Thoracic aorta (tissue), 2 donors: ENCODE results near the gene PHKG1. TPM values are rescaled to one million over a fixed set of nuclear protein-coding genes. Genes with fewer than 3 reads are reported as not detected.
"Not testable (repeated sequence)": the region's sequence is repeated elsewhere in the genome, so short reads cannot be mapped to it uniquely, and the experiment has no call there.

Source experiments
- ATAC-seq: fragments of 150-250 bp; one replicate; pipeline ENCODE4 v1.8.0; 2017; ENCODE audit warnings: low read depth; ENCODE audit not compliant: insufficient number of reproducible peaks, low FRiP score
- DNase-seq: peaks from one replicate; pipeline ENCODE4 v3.0.0-alpha.2; 2020; ENCODE audit warnings: low spot score
- H3K27ac ChIP-seq, 2 donors: fragments of 200-600 bp; sonication (generic); 1 replicate in 1 of 2; 2 replicates in 1 of 2; pipeline ENCODE4 v1.5.1; 2016; ENCODE audit warnings: mild to moderate bottlenecking in 2 of 2, moderate library complexity in 2 of 2
- H3K27me3 ChIP-seq: fragments of 200-600 bp; sonication (generic); replicated peaks from 2 replicates; pipeline ENCODE4 v1.6.0; 2016; ENCODE audit warnings: mild to moderate bottlenecking; ENCODE audit not compliant: insufficient read depth
- H3K36me3 ChIP-seq: fragments of 200-600 bp; sonication (generic); one replicate; pipeline ENCODE4 v1.5.1; 2016
- H3K4me1 ChIP-seq, 2 donors: fragments of 200-600 bp; sonication (generic); 1 replicate in 1 of 2; 2 replicates in 1 of 2; pipeline versions ENCODE4 v1.5.1 to v1.6.0; 2016; ENCODE audit warnings: low read depth in 2 of 2, mild to moderate bottlenecking in 1 of 2; ENCODE audit not compliant: control insufficient read depth in 1 of 2
- H3K4me3 ChIP-seq: fragments of 200-600 bp; sonication (generic); 2 replicates; pipeline ENCODE4 v1.5.1; 2016; ENCODE audit warnings: mild to moderate bottlenecking
- H3K9me3 ChIP-seq: fragments of 200-600 bp; sonication (generic); 2 replicates; pipeline ENCODE4 v1.5.1; 2016
- total RNA-seq, 2 donors: library from RNA; depleted of rRNA; stranded (reverse); fragments of >200 nt; gene quantifications; one replicate each; pipeline versions ENCODE4 v1.1.0 to v1.2.3, GENCODE V29; 2016
- TF ChIP-seq, protein P1 (sequence below): fragments of 200-600 bp; sonication (generic); IDR thresholded peaks from one replicate; pipeline ENCODE4 v1.5.1; 2019; ENCODE audit warnings: antibody characterized with exemption

The PHKG1 gene
- total RNA-seq, 2 donors from 2014 or later = 6.0 to 10.9 TPM

DNA sequence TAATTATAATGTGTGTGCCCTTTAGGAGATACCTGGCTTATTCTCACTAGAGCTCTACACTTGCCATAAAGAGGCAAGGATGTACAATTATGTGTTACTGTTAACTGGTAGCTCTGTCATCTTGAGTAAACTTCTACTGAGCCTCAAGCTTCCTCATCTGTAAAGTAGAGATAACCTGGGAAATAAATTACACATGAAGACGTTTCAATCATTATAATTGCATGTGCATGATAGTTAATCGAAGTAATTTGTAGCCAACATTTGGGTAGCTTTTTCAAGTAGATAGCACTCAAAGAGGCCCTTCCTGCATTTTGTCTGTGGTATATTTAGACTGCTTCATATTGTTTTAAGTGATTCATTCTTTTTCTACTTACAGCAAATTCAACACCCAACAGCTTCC lies 38.8 kb downstream of the PHKG1 start:
- Histone ChIP-seq H3K4me3 (no peak overlapping the region), H3K4me1 (peaks cover 14 to 28% of the 10 kb centered on the region in 2 donors), H3K9me3 (no peaks in the 10 kb centered on the region), H3K27ac (no peak overlapping the region), H3K36me3 (peaks cover 51% of the 10 kb centered on the region), H3K27me3 (no peaks in the 10 kb centered on the region)
- no peak for ATAC-seq
- TF ChIP-seq, protein P1, sequence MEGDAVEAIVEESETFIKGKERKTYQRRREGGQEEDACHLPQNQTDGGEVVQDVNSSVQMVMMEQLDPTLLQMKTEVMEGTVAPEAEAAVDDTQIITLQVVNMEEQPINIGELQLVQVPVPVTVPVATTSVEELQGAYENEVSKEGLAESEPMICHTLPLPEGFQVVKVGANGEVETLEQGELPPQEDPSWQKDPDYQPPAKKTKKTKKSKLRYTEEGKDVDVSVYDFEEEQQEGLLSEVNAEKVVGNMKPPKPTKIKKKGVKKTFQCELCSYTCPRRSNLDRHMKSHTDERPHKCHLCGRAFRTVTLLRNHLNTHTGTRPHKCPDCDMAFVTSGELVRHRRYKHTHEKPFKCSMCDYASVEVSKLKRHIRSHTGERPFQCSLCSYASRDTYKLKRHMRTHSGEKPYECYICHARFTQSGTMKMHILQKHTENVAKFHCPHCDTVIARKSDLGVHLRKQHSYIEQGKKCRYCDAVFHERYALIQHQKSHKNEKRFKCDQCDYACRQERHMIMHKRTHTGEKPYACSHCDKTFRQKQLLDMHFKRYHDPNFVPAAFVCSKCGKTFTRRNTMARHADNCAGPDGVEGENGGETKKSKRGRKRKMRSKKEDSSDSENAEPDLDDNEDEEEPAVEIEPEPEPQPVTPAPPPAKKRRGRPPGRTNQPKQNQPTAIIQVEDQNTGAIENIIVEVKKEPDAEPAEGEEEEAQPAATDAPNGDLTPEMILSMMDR = no peak
- DNase-seq = no peak

DNA sequence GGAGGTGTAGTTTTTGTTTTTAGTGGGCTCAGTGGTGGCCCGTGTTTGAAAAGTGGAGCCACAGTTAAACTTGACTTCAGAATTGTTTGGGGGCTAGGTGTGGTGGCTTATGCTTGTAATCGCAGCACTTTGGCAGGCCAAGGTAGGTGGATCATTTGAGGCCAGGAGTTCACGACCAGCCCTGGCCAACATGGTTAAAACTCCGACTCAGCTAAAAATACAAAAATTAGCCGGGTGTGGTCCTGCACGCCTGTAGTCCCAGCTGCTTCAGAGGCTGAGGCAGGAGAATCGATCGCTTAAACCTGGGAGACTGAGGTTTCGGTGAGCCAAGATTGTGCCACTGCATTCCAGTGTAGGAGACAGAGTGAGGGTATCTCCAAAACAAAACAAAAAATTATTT lies 39.4 kb downstream of the PHKG1 start:
- Histone ChIP-seq H3K27me3 (no peaks in the 10 kb centered on the region), H3K9me3 (no peaks in the 10 kb centered on the region), H3K36me3 (peaks cover 50% of the 10 kb centered on the region), H3K4me1 (peaks cover 14 to 34% of the 10 kb centered on the region in 2 donors), H3K4me3 (no peak overlapping the region), H3K27ac (peak overlapping the region in 1 of 2 donors; percentile 38)
- ATAC-seq (no peak), DNase-seq (no peak)
- TF ChIP-seq, protein P1 = no peak

DNA sequence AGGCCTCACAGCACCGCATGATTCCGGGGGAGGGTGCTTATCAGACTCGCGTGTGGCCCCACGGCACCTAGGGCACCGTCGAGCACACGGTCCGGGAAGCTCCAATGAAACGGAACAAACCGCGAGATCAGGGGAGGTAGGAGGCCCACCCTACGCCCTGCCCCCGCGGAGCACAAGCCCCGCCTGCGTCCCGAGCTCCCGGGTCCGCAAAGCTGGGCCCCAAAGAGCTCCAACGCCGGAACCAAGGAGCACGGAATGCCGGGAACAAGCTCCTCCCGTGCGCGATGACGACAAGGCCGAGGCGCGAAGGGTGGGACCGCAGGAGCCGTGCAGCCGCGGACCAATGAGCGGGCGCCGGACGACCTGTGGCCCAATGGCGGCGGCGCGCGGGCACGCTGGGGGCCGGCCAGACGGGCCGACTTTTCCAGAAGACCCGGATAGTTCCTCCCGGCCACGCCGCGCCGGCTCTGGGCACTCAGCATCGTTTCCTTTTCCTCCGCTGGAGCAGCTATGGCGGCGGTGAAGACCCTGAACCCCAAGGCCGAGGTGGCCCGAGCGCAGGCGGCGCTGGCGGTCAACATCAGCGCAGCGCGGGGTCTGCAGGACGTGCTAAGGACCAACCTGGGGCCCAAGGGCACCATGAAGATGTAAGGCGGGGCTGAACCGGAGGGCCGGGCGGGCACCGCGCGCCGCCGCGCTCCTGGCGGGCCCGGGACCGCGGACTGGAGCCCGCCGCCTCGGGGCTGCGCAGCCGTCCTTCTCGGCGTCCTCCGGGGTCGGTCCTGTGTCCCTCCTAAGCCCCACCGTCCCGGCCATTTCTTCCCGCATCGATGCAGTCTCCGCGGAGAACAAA lies 41.2 kb downstream of the PHKG1 start, which contains the start of the genes CCT6A and PSPH:
Gene CCT6A, plus strand, starts transcription at position 427 of the 853 bp plus-strand sequence. Its CDS starts 84 bp downstream, at position 511.
Gene PSPH, minus strand, starts transcription at position 106 of the 853 bp plus-strand sequence. CDS start 30,232 bp downstream, outside the sequence.
- peaks cover 21 to 50% of the 10 kb centered on the region in 2 donors for H3K4me1 ChIP-seq
- TF ChIP-seq, protein P1 = no peak
- H3K9me3 ChIP-seq = no peaks in the 10 kb centered on the region
- peak; percentile 95 for ATAC-seq
- peaks cover 32% of the 10 kb centered on the region for H3K36me3 ChIP-seq
- peak within 1 kb of the TSS; percentile 87 for H3K4me3 ChIP-seq
- DNase-seq = peak; percentile 89
- H3K27me3 ChIP-seq = no peaks in the 10 kb centered on the region
- H3K27ac ChIP-seq = peak within 1 kb of the TSS; percentile 80 to 88

DNA sequence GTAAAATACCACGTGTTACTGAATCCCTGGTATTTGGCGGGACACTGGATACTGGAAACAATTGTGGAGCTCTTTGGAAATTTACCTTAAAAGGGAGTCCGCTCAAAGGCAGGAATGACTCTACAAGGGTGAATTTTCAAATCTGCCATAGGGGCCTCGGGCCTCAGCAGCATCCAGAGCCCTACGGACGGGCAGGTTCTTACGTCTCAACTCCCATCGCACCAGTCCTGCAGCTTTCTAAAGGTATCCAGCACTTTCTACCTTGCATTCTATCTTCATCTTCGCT lies 41.8 kb downstream of the PHKG1 start:
- Histone ChIP-seq H3K9me3 (no peaks in the 10 kb centered on the region), H3K4me3 (peak overlapping the region; percentile 87), H3K27me3 (no peaks in the 10 kb centered on the region), H3K27ac (peak overlapping the region; percentile 80 to 88), H3K4me1 (peaks cover 21 to 55% of the 10 kb centered on the region in 2 donors), H3K36me3 (peaks cover 26% of the 10 kb centered on the region)
- ATAC-seq = no peak
- DNase-seq = no peak
- TF ChIP-seq, protein P1 = no peak

DNA sequence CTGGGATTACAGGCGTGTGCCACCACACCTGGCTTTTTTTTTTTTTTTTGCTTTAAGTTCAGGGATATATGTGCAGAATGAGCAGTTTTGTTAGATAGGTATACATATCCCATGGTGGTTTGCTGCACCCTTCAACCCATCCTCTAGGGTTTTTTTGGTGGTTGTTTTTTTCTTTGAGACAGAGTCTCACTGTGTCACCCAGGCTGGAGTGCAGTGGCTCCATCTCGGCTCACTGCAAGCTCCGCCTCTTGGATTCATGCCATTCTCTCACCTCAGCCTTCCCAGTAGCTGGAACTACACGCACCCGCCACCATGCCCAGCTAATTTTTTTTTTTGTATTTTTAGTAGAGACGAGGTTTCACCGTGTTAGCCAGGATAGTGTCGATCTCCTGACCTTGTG lies 44.0 kb downstream of the PHKG1 start:
- ATAC-seq, H3K9me3 ChIP-seq, H3K27me3 ChIP-seq, H3K36me3 ChIP-seq, H3K27ac ChIP-seq, DNase-seq, H3K4me3 ChIP-seq: not testable (repeated sequence)
- peaks cover 21 to 55% of the 10 kb centered on the region in 2 donors for H3K4me1 ChIP-seq
